CD1c-positive myeloid dendritic cell (primary cell): ENCODE results near the gene LPIN1.
A peak's percentile ranks its signal among the peaks of the same experiment; 100 is the strongest.

ENCODE experiments used
- DNase-seq: peaks from one replicate; pipeline ENCODE4 v3.0.0-alpha.2; 2016; ENCODE audit errors: extremely low spot score

LPIN1 gene

DNA sequence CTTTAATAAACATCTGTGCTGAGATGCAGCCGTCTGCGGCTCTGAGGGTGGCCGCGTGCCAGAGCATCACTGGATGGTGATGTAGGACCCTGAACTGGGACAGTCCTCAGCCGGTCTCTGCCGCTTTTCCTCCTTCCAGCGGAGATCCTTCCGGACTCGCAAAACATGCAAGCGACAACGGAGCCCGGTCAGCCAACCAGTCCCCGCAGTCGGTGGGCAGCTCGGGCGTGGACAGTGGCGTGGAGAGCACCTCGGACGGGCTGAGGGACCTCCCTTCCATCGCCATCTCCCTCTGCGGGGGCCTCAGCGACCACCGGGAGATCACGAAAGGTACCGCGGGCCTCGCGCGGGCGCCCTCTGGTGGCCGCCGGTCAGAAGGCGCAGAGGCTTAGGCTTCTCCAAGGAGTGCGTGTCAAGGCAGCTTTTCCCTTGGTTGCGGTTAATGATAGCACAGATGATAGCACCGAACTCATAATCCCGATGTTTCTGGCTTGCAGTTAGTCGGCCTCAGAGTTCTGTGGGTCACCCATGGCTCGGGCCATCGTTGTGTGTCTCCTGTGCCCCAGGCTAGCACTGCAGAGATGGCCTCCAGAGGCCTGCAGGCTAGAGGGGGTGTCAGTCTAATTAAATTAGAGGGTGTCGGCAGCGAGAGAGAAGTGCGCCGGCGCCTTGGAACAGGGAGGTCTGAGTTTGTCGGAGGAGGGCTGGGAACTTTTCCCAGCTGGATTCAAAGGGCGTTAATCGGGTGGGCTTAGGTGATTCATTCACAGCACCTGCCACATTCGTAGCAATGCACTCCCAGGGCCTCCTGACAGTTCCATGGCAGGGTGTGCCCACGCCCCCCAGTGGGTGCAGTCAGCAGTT is 38.5 kb downstream of the LPIN1 start:
- DNase-seq, result peak; percentile 9

DNA sequence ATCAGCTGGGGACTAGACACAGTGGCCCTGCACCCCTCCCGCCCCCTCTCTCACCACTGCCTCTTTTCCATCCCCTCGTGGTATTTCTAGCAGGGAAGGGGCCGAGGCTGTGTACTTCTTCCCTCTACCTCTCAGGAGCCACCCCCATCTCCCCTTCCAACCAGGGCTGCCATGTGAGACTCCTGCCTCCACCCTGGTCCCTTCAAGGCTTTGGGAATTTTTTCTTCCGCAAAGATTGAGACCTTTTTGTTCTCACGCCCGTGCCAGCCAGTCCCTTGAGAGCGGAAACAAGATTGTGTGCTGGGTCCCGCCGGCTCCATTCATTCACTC is 39.1 kb downstream of the LPIN1 start:
- DNase-seq, result no peak

DNA sequence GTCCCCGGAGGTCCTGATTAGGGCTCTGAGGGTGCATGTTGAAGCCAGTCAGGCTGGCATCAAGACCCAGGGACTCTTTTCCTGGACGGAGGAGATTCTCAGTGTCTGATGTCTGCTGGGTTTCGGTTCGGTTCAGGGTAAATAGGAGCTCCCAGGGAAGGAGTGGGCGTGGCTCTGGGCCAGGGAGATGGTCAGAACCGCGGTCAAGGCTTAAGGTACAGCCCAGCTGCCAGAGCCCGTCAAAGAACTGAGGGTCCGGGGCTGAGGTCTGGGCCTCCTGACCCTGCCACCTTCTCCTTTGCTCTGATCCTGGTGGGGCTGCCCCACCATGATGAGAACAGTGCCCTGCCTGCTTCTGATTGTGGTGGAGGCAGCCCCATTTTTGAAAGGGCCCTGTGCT is 39.8 kb downstream of the LPIN1 start:
- no peak for DNase-seq

DNA sequence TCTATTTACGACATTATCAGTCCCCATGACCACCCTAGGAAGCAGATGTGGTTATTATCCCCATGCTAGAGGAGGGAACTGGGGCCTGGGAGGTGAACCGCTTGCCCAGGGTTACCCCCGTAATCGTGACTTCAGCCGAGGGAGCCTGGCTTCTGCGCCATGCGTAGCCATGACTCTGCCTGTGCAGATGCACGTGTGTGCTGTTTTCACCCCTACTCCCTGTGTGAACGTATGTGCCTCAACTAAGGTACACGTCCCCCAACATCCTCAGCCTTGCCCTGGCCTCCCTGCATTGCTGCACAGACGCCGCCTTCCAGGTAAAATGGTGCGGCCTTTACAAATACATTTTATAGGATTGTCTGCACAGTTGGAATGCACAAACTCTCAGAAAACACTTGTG is 40.2 kb downstream of the LPIN1 start:
- DNase-seq, result no peak

DNA sequence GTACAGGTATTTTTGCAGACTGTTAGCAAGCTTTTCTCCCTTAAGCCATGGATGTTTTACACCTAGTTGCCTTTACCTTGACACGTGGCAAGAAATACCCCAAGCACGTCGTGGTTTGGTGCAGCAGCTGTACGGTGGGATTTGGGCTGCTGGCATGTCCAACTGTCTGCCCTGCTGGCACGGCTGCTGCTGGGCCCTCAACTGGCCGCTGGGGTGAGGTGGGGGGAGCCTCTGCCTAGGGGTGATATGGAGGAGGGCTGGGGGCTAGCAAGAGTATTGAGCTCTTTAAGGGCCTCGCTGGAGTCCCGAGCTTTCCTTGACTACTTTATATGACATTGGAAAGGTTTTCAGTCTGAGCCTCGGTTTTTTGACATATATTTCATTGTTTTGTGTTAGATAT is 41.6 kb downstream of the LPIN1 start:
- no peak for DNase-seq

DNA sequence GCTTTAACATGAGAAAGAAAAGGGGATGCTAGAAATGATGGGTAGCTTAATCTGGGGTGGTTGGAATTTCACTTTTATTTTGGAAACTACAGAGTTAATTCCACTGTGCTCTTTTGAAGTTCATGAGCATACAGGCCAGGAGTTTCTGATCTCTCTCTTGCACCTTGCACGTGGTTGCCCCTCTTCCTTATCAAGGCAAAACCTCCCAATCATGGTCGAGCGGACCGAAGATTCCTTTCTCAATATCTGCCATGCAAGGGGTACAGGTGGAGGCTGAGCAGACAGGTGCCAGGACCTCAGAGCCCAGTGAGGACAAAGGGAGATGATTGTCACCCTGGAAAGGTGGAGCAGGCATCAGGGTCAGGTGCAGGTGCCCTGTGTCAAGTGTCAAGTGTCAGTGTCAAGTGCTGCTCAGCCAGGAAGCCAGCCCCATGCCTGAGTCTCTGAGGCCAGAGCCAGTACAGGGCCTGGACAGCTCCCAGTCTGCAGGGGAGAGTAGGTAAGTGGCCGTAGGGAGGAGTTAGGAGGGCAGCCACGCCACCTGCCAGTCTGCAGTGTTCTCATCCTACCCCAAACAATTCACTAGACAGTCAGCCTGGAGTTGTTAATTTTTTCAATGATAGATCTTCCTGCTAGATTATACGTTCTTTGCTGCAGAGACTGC is 42.2 kb downstream of the LPIN1 start:
- DNase-seq, result no peak

DNA sequence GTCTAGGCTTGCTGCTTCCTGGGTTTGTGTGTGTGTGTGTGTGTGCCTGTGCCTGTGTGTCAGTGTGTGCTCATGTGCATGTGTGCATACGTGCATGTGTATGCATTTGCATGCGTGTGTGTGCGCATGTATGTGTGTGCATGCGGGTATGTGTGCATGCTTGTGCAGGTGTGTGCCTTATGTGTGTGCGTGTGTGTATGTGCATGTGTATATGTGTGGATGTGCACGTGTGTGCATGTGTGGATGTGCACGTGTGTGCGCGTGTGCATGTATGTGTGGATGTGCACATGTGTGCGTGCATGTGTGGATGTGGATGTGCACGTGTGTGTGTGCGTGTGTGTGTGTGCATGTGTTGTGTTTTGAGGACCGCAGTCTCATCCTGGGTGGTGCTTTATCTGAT is 42.8 kb downstream of the LPIN1 start:
- DNase-seq, result no peak

DNA sequence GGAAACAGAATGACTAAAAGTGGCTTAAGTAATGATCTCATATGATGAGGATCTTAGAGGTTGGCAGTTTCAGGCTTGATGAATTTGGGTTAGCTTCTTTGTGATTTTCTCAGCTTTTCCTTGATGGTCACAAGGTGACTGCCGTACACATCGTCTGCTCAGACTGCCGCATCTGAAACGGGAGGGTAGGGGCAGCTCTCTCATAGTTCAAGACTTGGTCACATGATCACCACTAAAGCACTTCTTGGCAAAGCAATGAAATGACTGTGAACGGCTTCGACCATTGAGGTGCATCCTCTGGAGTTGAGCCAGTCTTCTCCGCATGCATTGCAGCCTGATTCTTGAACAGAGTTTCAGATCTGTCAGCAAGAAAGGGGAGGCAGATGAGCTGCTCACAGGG is 43.8 kb downstream of the LPIN1 start:
- DNase-seq, result no peak

DNA sequence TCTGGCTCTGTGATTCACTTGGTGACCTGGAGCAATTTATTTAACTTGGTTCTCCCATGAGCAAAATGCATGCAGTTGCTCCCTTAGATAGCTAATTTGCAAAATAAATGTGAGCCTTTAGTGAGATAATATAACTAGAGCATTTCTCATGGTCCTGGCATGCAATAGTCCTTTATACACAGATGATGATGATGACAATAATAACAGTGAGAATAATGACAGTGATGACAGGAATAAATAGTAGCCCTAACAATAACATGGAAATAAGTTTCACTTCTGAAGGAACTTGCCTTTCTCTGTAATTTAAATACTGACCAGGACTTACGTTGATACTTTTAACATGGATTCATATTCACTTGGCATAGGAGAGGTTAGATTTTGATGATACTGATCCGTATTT is 49.2 kb downstream of the LPIN1 start:
- DNase-seq, result no peak

DNA sequence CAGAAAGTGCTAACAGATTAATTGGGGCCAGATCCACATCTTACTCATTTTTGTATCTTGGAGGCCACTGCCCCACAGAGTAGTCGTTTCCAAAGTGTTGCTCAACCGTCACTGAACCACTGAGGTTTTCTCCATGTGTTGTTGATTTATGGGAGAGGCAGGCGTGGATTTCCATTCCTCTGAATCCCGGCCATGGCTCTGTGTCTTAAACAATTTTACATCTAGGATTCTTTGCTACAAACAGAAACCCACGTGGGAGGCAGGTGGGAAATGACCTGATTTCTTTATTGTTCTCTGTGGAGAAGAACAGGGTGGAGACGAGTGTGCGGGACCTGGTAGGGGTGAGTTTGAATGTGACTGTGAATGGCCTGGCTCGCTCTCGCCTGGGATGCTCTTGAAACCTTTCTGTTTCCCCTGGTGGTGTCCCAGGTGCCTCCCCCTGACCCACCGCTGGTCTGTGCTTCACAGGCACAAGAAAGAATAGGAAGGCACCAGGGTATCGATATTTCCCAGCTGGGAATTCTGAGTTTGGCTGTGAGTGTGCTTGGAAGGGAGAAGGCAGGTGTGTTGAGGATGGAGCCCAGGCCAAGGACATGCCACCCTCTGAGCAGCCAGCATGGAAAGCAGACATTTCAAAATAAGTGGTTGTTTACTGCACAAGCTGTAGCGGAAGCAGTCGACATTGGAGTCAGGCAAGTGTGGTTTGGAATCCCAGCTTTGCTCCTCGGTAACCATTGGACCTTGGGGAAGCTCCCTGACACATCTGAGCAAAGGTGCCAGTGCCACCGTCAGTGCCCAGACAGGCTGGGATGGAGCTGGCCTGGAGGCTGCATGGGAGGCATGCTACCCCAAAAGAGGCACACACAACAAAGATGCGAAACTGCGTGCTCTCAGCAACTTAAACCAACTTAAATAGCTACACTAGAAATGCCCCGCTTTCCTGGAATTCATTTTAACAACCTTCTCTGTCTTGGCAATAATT is 50.0 kb downstream of the LPIN1 start:
- DNase-seq, result no peak

DNA sequence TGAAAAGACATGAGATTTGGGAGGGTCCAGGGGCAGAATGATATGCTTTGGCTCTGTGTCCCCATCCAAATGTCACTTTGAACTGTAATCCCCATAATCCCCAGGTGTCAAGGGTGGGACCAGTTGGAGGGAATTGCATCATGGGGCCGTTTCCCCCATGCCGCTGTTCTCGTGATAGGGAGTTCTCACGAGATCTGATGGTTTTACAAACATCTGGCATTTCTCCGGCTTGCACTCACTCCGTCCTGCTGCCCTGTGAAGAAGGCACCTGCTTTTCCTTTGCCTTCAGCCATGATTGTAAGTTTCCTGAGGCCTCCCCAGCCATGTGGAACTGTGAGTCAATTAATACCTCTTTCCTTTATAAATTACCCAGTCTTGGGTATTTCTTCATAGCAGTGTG is 51.4 kb downstream of the LPIN1 start:
- DNase-seq, result no peak

DNA sequence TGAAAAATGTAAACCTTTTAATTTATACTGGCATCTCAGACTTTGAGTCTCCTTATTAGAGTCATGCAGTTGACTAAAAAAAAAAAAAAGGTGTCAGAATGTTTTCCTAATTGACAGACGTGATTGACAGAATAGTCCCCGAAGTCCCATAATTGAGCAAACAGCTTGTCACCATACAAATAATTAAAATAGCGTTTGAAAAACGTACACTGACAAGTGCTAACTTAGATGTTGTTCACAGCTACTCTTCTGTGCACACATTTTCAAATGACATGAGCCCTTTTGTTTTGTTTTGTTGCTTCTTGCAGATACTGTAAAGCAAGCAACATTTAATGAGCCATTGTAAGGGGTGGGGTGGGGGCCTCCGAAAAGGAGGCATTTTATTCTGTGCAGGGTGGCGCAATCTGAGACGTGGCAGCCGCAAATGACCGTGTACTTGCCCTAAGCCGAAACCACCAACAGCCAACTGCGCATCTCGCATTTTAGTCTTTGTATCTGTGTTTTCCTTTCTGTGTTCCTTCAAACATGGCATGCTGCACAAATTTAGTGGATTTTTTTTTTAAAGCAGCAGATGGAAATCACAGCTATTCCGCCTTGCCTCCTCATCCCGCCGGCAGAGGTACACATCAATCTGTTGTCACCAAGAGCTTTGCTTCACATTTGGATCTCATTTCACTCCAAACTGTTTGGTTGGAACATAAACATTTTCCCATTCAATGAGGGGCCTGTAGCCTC is 52.4 kb downstream of the LPIN1 start:
- DNase-seq, result no peak

DNA sequence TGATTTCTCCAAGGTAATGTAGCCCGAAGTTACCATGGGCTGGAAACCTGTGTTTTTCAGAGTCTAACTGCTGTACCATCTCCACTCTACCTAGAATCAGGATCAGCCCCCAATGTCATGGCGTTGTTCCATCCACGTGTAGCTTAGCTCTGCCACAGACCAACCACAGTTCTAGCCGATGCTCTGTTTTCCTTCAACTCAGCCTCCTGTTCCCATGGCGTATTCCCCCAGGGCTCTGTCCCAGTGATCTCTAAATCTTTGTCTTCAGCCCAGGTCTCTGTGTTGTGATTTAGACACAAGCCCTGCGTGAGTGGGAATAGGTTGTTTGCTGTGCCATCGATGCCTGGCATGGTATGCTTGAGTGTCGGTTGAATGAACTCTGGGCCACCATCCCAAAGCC is 53.4 kb downstream of the LPIN1 start:
- no peak for DNase-seq

DNA sequence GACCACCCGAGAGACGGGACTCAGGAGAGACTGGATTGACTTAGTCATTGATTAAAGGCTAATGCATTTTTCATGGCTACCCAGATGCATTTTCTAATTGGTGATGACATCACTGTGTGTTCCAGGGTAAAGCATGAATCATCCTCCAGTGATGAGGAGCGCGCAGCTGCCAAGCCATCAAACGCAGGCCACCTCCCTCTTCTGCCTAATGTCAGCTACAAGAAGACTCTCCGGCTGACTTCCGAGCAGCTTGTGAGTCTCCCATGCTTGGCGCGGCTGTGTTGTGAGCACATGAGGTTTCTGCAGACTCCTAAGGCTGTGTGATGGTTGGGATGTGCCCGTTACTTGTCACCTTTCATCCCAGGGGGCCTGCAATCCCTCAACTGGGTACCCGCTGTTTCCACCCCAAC is 56.4 kb downstream of the LPIN1 start:
- no peak for DNase-seq

DNA sequence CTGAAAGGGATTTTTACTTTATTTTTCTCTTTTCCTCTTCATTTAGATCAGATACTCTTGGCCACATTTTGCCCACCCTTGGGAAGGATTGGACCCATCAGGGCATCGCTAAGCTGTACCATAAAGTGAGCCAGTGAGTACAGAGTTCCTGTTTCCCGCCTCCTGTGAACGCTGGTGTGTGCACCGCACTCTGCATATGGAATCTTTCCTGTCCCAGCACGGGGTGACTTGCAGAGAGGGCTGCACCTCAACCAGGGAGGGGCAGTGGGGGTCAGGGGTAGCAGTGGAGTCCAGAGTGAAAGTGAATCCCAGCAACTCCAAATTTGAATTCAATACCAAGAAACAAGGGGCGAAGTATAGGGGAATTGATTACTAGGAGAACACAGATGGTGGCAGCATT is 58.6 kb downstream of the LPIN1 start:
- no peak for DNase-seq

DNA sequence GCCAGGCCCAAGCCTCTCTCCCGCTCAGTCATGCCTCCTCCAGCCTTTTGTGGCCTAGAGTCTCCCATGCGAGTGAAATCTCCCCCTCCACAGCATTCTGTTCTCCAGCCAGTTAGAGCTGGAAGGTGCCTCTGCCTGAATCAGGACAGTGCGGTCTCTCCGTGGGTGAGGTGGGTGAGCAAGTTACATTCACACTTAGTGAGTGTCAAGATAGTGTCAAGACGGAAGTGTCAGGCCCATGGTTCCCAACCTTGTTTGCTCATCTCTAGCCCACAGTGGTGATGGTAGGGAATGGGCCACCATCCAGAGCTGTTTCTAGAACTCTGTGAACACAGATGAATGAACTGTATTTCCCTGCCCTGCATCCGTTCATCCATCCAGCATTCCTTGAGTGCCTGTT is 59.5 kb downstream of the LPIN1 start:
- no peak for DNase-seq

DNA sequence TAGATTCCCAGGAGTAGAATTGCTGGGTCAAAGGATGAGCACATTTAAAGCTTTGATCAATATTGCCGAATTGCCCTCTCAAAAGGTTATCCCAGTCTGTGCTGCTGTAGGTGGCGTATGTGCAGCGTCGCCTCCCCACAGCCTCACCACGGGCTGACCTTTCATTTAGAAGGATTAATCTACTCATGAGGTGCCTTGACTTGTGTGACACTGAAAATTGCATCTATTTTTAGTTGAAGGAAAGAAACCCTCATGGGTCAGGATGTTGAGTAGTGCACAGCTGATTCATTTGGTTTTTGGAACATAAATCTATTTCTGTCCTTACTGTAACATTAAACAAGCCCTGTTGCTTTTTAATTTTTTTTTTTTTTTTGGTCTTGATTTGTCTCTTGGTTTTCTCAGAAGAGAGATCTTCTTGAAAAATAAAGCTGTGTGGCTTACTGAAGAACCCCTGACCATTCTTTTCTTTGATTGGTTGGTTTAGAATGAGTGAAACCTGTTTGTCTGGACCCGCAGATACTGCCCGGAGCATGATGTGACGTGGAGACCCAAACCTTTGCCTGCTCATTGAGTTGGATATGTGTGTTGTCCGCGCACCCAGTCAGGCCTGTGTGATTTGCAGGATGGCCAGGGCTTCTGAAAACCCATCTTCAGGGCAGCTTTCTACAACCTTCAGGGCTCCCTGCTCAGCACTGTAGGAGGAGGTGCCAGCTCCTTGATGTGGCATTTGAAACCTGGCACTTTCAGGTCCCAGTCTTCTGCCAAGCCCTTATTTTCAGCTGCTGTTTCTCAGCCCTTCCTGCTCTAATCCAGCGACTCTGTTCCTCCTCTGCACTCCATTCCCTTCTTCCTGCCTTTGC is 61.0 kb downstream of the LPIN1 start:
- DNase-seq, result no peak

DNA sequence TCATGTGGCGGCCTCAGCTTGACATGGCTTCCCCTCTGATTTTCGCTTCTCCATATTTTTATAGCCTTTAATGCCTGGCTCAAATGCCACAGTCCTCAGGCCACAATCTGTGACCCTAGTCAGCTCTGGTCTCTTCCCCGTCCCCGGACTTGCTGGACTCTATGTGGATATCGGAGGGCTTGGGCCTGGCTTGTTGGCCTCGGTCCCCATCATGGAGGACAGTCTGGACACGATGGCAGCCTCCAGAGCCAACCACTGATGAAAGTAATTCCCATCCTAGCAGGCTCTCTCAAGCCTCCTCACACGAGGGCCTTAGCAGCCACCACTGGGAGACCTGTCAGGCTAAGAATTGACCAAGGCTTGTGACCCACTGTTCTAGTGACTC is 61.6 kb downstream of the LPIN1 start:
- DNase-seq, result no peak

DNA sequence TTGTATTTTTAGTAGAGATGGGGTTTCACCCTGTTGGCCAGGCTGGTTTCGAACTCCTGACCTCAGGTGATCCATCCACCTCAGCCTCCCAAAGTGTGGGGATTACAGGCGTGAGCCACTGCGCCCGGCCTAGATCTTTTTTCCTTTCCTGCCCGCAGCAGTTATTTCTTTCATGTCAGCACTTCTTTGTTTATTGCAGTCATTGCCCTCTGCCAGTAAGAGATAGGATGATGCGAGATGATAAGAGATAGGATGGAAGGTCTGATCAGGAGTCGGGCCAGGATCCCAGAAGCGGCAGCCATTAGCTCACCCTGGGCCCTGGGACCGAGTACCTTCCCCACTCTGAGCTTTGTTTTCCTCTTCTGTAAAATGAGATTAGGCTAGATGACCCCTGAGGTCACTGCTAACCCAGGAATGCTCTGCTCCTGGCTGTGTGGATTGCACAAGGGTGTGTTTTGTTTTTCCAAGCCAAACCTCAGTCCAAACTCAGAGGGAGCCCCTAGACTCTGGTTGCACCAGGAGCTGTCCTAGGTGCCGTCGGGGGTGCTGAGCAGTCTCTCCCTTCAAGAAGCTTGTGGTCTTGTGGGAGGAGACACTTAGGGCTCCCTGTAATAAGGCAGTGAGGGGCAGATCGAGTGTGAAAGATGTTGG is 63.3 kb downstream of the LPIN1 start:
- no peak for DNase-seq

DNA sequence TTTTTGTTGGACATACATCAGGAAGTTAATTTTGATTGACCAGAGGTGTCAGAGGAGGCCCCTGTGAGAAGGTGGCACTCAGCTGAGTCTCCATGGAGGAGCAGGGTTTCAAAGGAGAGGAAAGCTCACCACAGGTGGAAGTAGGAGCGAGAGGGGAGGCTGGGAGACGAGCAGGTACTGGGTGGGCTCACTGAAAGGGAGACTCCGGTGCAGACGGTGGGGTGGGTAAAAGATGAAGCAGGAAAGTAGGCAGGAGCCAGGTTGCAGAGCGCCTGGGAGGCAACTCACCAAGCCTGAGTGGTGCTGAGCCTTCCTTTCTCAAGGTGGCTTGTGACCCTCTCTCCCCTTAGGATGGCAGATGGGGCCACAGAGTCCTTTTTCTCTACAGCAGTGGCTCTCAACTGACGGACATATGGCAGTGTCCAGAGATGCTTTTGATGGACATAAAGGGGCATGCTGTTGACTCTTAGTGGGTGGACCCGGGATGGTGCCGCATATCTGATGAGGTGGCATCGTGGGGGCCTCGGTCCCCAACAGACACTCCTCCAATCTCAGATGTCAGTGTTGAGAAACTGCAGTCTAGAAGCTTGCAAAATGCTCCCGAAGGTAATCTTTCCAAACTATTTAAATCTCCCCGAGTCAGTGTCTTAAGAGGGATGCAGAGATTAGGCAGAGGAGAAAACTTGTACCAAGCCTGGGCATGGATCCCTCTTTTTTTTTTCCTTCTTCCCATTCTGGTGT is 64.0 kb downstream of the LPIN1 start:
- no peak for DNase-seq
